Effector memory CD4-positive, alpha-beta T cell (primary cell): Measurements from ENCODE around the gene MGARP.
"Not testable (repeated sequence)": the region's sequence is repeated elsewhere in the genome, so short reads cannot be mapped to it uniquely, and the experiment has no call there.

ENCODE experiments used
- DNase-seq, 3 donors: peaks; one replicate each; pipeline ENCODE4 v3.0.0-alpha.2; 2020
- H3K27ac ChIP-seq: 2 replicates; pipeline ENCODE4 v1.7.0; 2013; ENCODE audit warnings: mild to moderate bottlenecking, low read length, moderate library complexity; ENCODE audit not compliant: insufficient read depth, poor library complexity, severe bottlenecking
- H3K27me3 ChIP-seq: replicated peaks from 2 replicates; pipeline ENCODE4 v1.7.0; 2013; ENCODE audit warnings: mild to moderate bottlenecking, low read length; ENCODE audit not compliant: insufficient read depth, control insufficient read depth, poor library complexity, severe bottlenecking
- H3K36me3 ChIP-seq: 2 replicates; pipeline ENCODE4 v1.7.0; 2013; ENCODE audit warnings: mild to moderate bottlenecking, low read length, moderate library complexity; ENCODE audit not compliant: control insufficient read depth, insufficient read depth
- H3K4me1 ChIP-seq: 2 replicates; pipeline ENCODE4 v1.7.0; 2013; ENCODE audit warnings: low read length, mild to moderate bottlenecking; ENCODE audit not compliant: control insufficient read depth, insufficient read depth, poor library complexity, severe bottlenecking
- H3K4me3 ChIP-seq: 2 replicates; pipeline ENCODE4 v1.7.0; 2013; ENCODE audit warnings: low read length, low read depth, mild to moderate bottlenecking; ENCODE audit not compliant: insufficient read depth, poor library complexity, severe bottlenecking
- H3K9me3 ChIP-seq: 2 replicates; pipeline ENCODE4 v1.7.0; 2013; ENCODE audit warnings: mild to moderate bottlenecking, low read length, moderate library complexity; ENCODE audit not compliant: control insufficient read depth
- total RNA-seq, 3 donors: gene quantifications; one replicate each; lab custom pipeline; 2026; lab: John Stamatoyannopoulos, UW

The MGARP gene
- total RNA-seq: 0.17 to 0.39 (median 0.26) reads per million in 3 donors

DNA sequence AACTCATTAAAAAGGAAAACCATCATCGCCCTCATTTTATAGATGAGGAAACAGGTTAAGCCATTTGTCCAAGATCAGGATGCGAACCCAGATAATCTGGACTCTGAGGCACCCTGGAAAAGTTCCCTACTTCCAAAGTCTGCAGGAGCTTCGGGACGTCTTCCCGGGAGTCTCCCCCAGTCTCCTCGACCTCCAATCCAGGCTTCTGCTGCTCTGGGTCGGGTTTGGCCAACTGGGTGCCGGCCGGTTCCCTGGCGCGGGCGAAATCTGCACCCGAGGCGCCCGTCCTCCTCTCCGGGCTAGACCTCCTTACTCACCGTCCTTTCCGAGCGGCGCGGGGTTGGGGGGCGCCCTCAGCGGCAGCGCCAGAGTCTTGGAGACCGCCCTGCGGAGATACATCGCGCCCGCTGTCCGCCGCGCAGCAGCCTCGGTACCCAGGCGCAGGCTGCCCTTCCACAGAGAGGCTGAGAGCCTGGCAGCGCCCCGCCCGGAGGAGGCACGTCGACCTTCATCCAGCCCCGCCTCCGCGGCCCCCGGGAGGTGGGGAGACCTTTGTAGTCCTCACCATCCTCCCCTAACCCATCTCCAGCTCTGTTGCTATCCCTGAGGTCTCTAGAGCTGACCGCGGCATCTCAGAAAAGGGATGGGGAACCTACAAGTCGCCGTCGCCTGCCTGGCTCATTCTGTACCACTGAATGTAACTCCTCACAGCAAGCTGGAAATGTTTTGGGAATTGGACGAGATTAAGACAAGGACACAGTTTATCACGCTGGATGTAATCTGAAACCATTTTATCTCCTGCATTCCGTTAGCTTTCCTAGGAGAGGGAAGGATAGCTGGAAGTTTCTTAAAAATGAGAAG lies at the start of gene MGARP:
Gene MGARP, minus strand, starts transcription at position 466 of the 861 bp plus-strand sequence. Its CDS starts 67 bp downstream, at position 399.
- Histone ChIP-seq H3K27ac (no peak within 1 kb of the TSS), H3K27me3 (peaks cover 31% of the 10 kb centered on the region), H3K9me3 (no peaks in the 10 kb centered on the region), H3K4me3 (peak within 1 kb of the TSS; percentile 54), H3K36me3 (no peaks in the 10 kb centered on the region), H3K4me1 (peaks cover 12% of the 10 kb centered on the region)
- no peak for DNase-seq

DNA sequence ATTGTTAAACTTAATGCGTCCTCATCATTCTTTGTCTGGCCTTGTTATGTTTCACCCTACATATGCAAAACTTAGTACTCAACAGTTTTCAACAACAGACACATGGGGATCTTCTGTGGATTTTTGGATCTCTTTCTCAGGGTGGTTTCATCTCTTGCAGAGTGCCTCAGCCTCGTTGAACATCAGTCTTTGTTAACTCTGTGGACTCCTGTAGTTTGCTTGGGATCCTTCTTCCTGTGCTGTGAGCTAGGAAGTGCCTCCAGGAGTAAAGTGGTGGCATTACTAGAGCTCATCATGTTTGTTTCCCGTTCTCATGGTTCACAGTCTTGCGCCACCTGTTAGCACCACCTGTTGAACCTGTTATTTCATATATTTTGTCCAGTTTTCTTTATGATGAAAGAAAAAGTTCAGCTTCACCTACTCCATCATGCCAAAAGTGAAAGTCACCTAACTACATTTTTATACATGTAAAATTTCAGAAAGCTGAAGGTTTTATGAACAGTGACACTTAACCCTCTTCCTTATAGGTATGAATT lies 49.7 kb upstream of the MGARP start:
- Histone ChIP-seq H3K9me3 (no peaks in the 10 kb centered on the region), H3K27ac (no peak overlapping the region), H3K4me1 (no peaks in the 10 kb centered on the region), H3K27me3 (no peaks in the 10 kb centered on the region), H3K36me3 (no peaks in the 10 kb centered on the region), H3K4me3 (no peak overlapping the region)
- DNase-seq: no peak

GRCh38 chr4:139324620-139325019 lies 44.6 kb upstream of the MGARP start:
- Histone ChIP-seq H3K4me3 (no peak overlapping the region), H3K36me3 (no peaks in the 10 kb centered on the region), H3K27ac (no peak overlapping the region), H3K27me3 (no peaks in the 10 kb centered on the region), H3K4me1 (peaks cover 5% of the 10 kb centered on the region), H3K9me3 (no peaks in the 10 kb centered on the region)
- DNase-seq: no peak

GRCh38 chr4:139322541-139322940 lies 42.5 kb upstream of the MGARP start:
- not testable (repeated sequence) for H3K27ac ChIP-seq, DNase-seq, H3K4me1 ChIP-seq, H3K4me3 ChIP-seq, H3K9me3 ChIP-seq, H3K27me3 ChIP-seq, H3K36me3 ChIP-seq

DNA sequence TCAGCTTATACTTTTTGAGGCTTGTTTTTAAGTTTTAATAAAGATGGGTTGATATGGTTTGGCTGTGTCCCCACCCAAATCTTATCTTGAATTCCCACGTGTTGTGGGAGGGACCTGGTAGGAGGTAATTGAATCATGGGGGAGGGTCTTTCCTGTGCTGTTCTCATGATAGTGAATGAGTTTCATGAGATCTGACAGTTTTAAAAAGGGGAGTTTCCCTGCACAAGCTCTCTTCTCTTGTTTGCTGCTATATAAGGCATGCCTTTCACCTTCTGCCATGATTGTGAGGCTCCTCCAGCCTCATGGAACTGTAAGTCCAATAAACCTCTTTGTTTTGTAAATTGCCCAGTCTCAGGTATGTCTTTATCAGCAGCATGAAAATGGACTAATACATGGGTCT lies 42.0 kb upstream of the MGARP start:
- not testable (repeated sequence) for H3K9me3 ChIP-seq, H3K4me3 ChIP-seq, H3K36me3 ChIP-seq, H3K27ac ChIP-seq, DNase-seq, H3K27me3 ChIP-seq, H3K4me1 ChIP-seq

GRCh38 chr4:139319571-139319970 lies 39.5 kb upstream of the MGARP start:
- no peak for DNase-seq
- H3K4me1 ChIP-seq: peaks cover 7% of the 10 kb centered on the region
- H3K9me3 ChIP-seq: no peaks in the 10 kb centered on the region

DNA sequence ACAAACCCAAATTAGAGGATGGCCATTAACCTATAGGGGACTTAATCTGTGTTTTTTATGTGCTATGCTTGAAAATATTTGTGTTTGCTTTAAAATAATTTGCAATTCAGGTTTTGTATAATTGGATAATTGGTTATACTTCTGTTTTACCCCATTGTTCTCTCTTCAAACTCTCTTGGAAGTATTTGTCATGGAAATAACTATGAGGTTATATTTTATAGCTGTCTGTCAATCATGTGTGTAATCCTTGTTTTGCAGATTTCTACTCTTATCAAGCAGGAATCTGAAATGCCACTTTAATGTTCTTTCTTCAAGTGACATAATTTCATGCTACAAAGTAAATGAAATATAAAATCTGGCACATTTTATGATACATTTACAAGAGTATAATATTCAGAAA lies 37.6 kb upstream of the MGARP start:
- Histone ChIP-seq H3K36me3 (no peaks in the 10 kb centered on the region), H3K4me1 (peaks cover 17% of the 10 kb centered on the region), H3K9me3 (no peaks in the 10 kb centered on the region), H3K27ac (no peak overlapping the region), H3K27me3 (no peaks in the 10 kb centered on the region), H3K4me3 (no peak overlapping the region)
- no peak for DNase-seq

More at GRCh38 chr4:139319571-139319970, 39.5 kb upstream of the MGARP start:
- H3K27me3 ChIP-seq: no peaks in the 10 kb centered on the region
- no peaks in the 10 kb centered on the region for H3K36me3 ChIP-seq
- no peak overlapping the region for H3K4me3 ChIP-seq
- no peak overlapping the region for H3K27ac ChIP-seq

DNA sequence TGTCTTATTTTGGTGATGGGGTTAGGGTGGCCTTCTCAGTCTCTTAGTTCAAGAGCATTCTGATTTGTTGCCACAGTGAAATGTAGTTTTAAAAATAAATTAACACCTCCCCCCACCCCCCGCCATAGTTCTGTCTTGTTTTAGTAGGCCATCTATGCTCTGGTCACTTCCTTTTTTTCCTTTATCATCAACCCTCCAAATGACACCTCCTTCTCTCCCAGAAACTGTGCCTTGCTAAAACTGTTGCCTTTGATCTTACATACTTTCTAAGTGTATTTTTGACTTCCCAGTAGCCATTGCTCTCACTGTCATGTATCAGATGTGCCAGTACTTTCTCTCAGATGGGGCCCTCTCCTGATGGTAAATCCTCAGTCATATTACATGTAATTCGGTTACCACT lies 36.7 kb upstream of the MGARP start:
- Histone ChIP-seq H3K36me3 (no peaks in the 10 kb centered on the region), H3K9me3 (no peaks in the 10 kb centered on the region), H3K4me3 (no peak overlapping the region), H3K4me1 (peaks cover 21% of the 10 kb centered on the region), H3K27ac (no peak overlapping the region), H3K27me3 (no peaks in the 10 kb centered on the region)
- DNase-seq: no peak

GRCh38 chr4:139315221-139315675 lies 35.2 kb upstream of the MGARP start:
- H3K9me3 ChIP-seq: no peaks in the 10 kb centered on the region
- no peak overlapping the region for H3K4me3 ChIP-seq
- no peaks in the 10 kb centered on the region for H3K27me3 ChIP-seq
- DNase-seq: no peak
- H3K27ac ChIP-seq: no peak overlapping the region
- no peaks in the 10 kb centered on the region for H3K36me3 ChIP-seq
- peaks cover 21% of the 10 kb centered on the region for H3K4me1 ChIP-seq

DNA sequence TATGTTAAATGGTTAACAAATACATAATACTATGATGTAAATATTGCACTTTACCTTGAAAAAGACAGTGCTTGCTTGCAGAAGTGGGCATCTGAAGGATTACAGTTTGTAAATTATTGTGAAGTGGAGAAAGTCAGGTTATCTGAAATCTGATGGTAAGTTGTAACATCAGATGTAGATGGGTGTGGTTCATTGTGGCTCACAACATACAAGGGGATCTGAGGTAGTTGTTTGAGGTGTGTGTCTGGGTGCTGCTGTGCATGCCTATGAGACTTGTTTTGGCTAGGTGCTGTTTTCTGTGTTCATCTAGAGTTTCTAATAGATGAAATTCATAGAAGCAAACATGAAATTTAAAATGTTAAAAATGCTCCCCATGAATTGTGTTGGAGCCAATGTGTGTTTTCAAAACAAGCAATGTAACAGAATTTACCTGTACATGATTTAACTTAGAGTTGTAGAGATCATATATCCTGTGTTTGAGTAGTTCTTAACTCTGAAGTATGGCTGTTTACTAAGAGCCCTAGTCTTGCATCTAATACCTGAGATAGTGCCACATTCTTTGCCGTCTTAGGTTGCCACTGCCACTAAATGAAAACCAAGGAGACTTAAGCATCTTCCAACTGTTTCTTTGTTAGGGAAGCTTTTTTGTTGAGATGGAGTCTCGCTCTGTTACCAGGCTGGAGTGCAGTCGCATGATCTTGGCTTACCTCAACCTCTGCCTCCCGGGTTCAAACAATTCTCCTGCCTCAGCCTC lies 34.2 kb upstream of the MGARP start:
- DNase-seq: no peak
- Histone ChIP-seq H3K27me3 (no peaks in the 10 kb centered on the region), H3K9me3 (no peaks in the 10 kb centered on the region), H3K4me1 (peaks cover 17% of the 10 kb centered on the region), H3K36me3 (no peaks in the 10 kb centered on the region), H3K4me3 (no peak overlapping the region), H3K27ac (peak overlapping the region; percentile 24)
